Kidney (tissue), 14 donors: ENCODE data around the gene ETV2. TPM values are rescaled to one million over a fixed set of nuclear protein-coding genes. Genes with fewer than 3 reads are reported as not detected.

Experiments used
- DNase-seq, 5 donors: peaks; one replicate each; pipeline ENCODE4 v3.0.0-alpha.2; 2013 to 2020
- FAIRE-seq: peaks from 2 replicates; lab custom pipeline; 2012; peaks lifted over from hg19 to GRCh38; lab: Jason Lieb, UNC
- H3K27ac ChIP-seq, 2 donors: one replicate each; pipeline ENCODE4 v1.7.0; 2013; ENCODE audit warnings: low read depth in 2 of 2, low read length in 2 of 2, inconsistent platforms in 1 of 2
- H3K27me3 ChIP-seq: one replicate; pipeline ENCODE4 v1.7.1; 2013; ENCODE audit warnings: low read length, inconsistent platforms; ENCODE audit not compliant: control insufficient read depth, insufficient read depth
- H3K36me3 ChIP-seq, 3 donors: one replicate each; pipeline versions ENCODE4 v1.7.0 to v1.7.1; 2013; ENCODE audit warnings: low read length in 3 of 3, control low read depth in 1 of 3, inconsistent platforms in 1 of 3; ENCODE audit not compliant: insufficient read depth in 3 of 3, control insufficient read depth in 2 of 3
- H3K4me1 ChIP-seq, 3 donors: one replicate each; pipeline versions ENCODE4 v1.7.0 to v1.7.1; 2013; ENCODE audit warnings: low read length in 3 of 3, inconsistent platforms in 1 of 3, low read depth in 1 of 3; ENCODE audit not compliant: control insufficient read depth in 2 of 3, insufficient read depth in 2 of 3
- H3K4me3 ChIP-seq, 3 donors: one replicate each; pipeline versions ENCODE4 v1.7.0 to v1.8.1; 2013; ENCODE audit warnings: low read length in 3 of 3, control low read depth in 1 of 3, inconsistent platforms in 1 of 3
- H3K9ac ChIP-seq, 3 donors: one replicate each; pipeline versions ENCODE4 v1.7.0 to v1.7.1; 2013; ENCODE audit warnings: low read length in 3 of 3, control low read depth in 1 of 3, inconsistent platforms in 1 of 3
- H3K9me3 ChIP-seq, 3 donors: one replicate each; pipeline versions ENCODE4 v1.7.0 to v1.7.1; 2013; ENCODE audit warnings: low read length in 3 of 3, control low read depth in 1 of 3, inconsistent platforms in 1 of 3; ENCODE audit not compliant: control insufficient read depth in 2 of 3, insufficient read depth in 1 of 3
- CTCF ChIP-seq: IDR thresholded peaks from 3 replicates; pipeline ENCODE4 v1.5.1; 2012; ENCODE audit warnings: mild to moderate bottlenecking, moderate library complexity, borderline replicate concordance; ENCODE audit not compliant: insufficient read depth; ENCODE audit errors: extremely low read depth
- intact Hi-C: fragments of 100-400 bp; cut with DNase I; formaldehyde crosslinking; loops from one replicate; pipeline ENCODE4 v1.11.1; 2022
- polyA plus RNA-seq: library from polyadenylated mRNA; stranded (reverse); fragments of 350-450 nt; fragmentation: Illumina TruSeq; extraction: RNeasy Lipid Tissue Mini Kit (QIAGEN cat#74804); gene quantifications from one replicate; pipeline ENCODE4 v1.2.3, GENCODE V29; 2014; ENCODE audit warnings: low read depth, low replicate concordance; ENCODE audit not compliant: insufficient read depth
- total RNA-seq: library from RNA; stranded (reverse); fragmentation: NEBNext Ultra II Directional; extraction: Animal tissue kit (Norgen Biotek cat#: 25700); gene quantifications from one replicate; pipeline ENCODE4 v1.2.1, GENCODE V29; 2021
- donor health status: control.
- donor health status: control.
- donor health status: control.
- donor health status: control.
- donor health status: control.
- donor health status: DM: yes; HTN: yes; CAD: no.
- donor health status: Normal renal cell carcinoma (clear cell type).

ETV2 gene
- total and polyA plus RNA-seq, 2 donors from 2014 or later: 0.38 to 3.3 TPM

GRCh38 chr19:35642312-35642711 is 767 bp downstream of the ETV2 start:
- H3K36me3 ChIP-seq: peaks cover 0 to 3% (median 2%) of the 10 kb centered on the region in 3 donors
- no peak for FAIRE-seq
- no peak for DNase-seq
- peaks cover 0 to 8% (median 0%) of the 10 kb centered on the region in 3 donors for H3K4me1 ChIP-seq
- no peaks in the 10 kb centered on the region for H3K27me3 ChIP-seq
- no peak for TF ChIP-seq CTCF
- intact Hi-C loops: no loop called here
- H3K4me3 ChIP-seq: no peak overlapping the region
- no peaks in the 10 kb centered on the region for H3K9me3 ChIP-seq
- H3K27ac ChIP-seq: no peak overlapping the region
- no peak overlapping the region for H3K9ac ChIP-seq

DNA sequence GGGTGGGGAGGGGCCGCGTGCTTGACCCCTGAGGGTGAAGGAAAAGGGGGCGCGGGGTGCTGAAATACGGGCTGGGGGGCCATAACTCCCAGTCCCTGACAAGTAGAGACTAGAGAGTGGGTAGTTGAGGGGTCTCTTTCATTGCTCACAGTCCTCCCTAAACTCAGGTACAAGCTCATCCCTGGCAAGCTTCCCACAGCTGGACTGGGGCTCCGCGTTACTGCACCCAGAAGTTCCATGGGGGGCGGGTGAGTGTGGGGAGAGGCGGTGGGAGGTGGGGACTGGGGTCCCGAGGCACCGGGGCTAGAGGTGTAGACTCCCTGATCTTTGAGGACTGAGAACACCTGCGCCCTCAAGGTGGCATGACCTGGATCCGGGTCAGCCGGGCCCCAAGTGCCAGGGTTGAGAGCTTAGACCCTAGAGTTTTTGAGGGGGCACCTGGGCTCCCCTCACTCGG is 1.3 kb downstream of the ETV2 start:
- H3K9ac ChIP-seq: peak overlapping the region in 1 of 3 donors; percentile 58
- no peak for TF ChIP-seq CTCF
- FAIRE-seq: no peak
- intact Hi-C loops: no loop called here
- no peaks in the 10 kb centered on the region for H3K9me3 ChIP-seq
- H3K4me1 ChIP-seq: peaks cover 0 to 10% (median 0%) of the 10 kb centered on the region in 3 donors
- peak overlapping the region in 2 of 3 donors; percentile 23 to 86 for H3K4me3 ChIP-seq
- peak overlapping the region; percentile 51 to 60 for H3K27ac ChIP-seq
- H3K27me3 ChIP-seq: no peaks in the 10 kb centered on the region
- H3K36me3 ChIP-seq: peaks cover 0 to under 1% (median 0%) of the 10 kb centered on the region in 3 donors
- peak in 2 of 5 donors; percentile 30 to 80 for DNase-seq

GRCh38 chr19:35643255-35644205 is 2.0 kb downstream of the ETV2 start:
- H3K36me3 ChIP-seq: no peaks in the 10 kb centered on the region
- peak; percentile 92 to 95 (median 93) for DNase-seq
- intact Hi-C loops: no loop called here
- H3K4me1 ChIP-seq: peaks cover 0 to 10% (median 0%) of the 10 kb centered on the region in 3 donors
- TF ChIP-seq CTCF: no peak
- H3K27me3 ChIP-seq: no peaks in the 10 kb centered on the region
- FAIRE-seq: no peak
- peak overlapping the region; percentile 56 to 86 (median 70) for H3K4me3 ChIP-seq
- no peaks in the 10 kb centered on the region for H3K9me3 ChIP-seq
- H3K27ac ChIP-seq: peak overlapping the region; percentile 86 to 91
- peak overlapping the region; percentile 35 to 60 (median 58) for H3K9ac ChIP-seq
